Muscle of back (tissue), 11 donors: ENCODE results near the gene GP1BB. TPM values are rescaled to one million over a fixed set of nuclear protein-coding genes. Genes with fewer than 3 reads are reported as not detected.
A peak's percentile ranks its signal among the peaks of the same experiment; 100 is the strongest.

Source experiments
- DNase-seq, 3 donors: peaks; one replicate each; pipeline versions ENCODE4 v3.0.0 to v3.0.0-alpha.2; 2013
- polyA plus RNA-seq, 10 donors: library from polyadenylated mRNA; unstranded; fragments of 120-200 nt; gene quantifications; one replicate each; pipeline ENCODE4 v1.2.1, GENCODE V29; 2013; ENCODE audit not compliant: insufficient read length in 10 of 10

The GP1BB gene
- polyA plus RNA-seq, 10 donors, result 4.2 to 15.9 (median 12.4) TPM

DNA sequence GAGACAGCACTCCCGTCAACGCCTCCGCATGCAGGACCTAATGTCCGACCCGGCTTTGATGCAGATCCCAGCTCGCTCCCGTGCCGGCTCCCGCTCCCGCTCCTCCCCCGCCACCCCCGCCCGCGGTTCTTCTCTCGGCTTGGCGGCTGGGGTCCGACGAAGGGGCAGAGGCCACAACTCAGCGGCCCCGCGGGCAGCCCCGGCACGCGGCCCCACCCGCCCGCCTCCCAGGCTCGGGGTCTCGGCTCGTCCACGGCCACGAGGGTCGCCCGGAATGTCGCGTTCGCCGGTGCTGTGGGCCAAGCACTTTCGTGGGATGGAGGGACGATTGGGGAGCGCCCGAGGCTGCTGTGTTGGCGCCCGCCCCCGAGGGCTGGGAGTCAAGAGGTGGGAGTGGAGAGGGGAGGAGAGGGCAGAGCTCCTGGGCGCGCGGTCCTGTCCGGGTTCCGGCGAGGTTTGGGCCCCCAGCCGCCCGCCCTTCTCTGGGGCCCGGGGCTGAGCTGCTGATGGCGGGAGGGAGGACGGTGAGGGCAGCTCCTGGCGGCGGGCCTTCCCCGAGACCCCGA lies 31.9 kb downstream of the GP1BB start:
- DNase-seq, result no peak

- DNase-seq, result no peak
Observed at GRCh38 chr22:19755722-19756287, 32.5 kb downstream of the GP1BB start.

DNA sequence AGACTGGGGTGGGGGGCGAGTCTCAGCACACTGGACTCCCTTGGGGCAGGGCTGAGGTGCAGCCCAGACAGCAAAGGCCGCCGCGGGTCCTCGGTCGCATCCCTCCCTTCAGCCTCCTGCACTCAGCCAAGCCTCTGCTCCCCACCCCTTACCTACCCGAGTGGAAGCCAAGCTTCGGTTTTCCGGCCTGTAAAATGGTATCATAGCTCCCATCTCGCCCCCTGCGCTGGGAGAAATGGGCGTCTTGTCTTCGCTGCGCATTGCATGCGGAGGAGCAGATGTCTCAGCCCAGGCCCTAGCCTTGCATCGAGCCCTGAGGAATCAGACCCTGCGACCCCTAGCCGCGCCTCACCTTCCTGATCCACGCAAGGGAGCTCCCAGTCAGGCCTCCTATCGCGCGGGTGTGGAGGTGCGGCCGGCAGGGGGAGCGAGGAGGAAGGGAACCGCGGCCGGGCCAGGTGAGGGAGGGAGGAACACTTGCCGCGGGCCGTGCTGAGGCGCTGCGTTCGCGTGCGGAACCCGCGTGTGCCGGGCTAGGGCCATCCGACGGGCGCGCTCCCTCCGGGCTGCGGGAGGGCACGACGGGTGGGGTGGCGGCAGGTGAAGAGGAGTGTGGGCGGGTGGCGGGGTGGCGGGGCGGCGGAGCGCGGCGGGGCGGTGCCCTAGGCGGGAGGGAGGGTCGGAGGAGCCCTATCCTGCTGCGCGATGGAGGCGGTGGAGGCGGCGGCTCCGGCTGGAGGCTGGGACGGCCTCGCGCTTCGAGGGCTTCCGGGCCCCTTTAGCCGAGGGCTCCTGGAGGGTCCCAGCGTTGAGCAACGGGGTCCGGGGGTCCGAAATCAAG lies 33.2 kb downstream of the GP1BB start:
- DNase-seq, result no peak

GRCh38 chr22:19757140-19757984 lies 34.0 kb downstream of the GP1BB start:
- no peak for DNase-seq

DNA sequence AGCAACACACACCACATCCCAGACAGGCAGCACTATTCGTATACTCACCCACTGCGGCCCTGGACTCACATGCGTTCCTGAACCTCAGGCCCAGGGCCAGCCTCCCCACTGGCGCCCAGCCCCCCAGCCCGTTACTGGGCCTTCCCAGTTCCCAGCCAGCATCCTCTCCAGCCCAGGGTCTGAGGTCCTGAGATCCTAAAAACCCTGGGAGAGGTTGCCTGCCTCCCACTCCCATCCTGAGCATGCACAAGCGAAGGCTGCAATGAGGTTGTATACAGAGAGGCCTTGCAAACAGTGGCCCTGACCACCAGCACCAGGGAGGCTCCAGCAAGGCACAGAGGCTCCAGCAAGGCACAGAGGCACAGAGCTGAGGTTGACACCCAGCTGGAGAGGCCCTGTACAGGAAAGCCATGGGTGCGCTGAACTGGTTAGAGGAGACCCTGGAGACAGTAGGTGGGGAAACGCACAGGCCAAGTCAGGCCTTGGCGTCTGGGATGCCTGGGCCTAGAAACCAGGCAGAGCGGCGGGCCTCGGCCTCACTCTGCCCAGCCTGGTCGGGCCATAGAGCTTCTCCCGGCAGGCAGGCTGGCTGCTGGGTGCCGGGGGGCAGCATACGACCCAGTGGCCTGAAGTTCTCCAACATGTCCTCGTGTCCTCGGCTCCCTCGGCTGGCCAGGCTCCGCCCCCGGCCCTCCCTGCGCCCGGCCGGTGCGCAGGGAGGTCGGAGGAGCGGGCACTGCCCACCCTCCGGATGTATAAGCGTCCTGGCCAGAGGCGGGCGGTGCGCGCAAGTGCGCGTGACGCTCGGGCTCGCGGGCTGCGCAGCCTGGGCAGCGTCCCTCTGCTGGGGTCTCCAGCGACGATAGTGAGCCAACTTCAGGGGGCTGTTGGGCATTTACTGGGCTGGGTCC lies 34.9 kb downstream of the GP1BB start:
- no peak for DNase-seq

GRCh38 chr22:19758896-19759426 lies 35.6 kb downstream of the GP1BB start:
- no peak for DNase-seq

GRCh38 chr22:19759427-19760057 lies 36.2 kb downstream of the GP1BB start:
- DNase-seq, result peak in 1 of 3 donors; percentile 52

DNA sequence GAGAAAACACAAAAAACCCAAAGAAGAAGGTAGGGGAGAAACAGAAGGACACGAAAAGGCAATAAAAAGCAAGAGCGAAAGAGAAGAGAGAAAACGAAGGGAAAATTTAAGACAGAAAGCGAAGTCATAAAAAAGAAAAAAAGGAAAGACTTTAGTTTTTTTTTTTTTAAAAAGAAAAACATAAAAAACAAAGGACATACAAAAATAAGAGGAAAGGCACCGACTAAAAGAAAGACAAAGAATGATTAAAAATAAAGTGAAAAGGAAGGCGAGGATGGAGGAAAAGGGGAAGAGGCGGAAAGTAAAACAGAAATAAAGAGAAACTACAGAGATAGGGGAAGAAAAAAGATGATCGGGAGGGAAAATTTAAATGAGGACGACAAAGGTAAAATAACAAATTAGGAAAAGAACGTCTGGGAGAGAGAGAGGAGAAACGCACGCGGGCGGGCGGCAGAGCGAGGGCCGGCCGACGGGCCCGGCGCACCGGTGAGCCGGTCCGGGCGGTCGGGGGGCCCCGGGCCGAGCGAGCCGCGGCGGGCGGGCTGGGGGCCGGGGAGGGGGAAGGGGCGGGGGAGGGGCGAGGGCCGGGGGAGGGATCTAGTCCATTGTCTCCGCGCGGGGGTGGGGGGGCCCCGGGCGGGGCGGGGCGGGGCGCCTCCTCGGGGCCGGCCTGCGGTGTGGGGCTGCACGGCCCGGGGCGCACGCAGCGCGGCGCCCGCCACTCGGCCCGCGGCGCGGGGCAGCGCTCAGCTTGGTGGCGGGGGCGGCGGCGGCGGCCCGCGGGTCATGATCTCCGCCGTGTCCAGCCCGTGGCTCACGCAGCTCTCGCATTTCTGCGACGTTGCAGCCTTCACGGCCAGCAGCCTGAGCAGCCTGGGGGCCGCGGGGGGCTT lies 37.0 kb downstream of the GP1BB start, which contains the start of gene TBX1:
Gene TBX1, plus strand, starts transcription at position 721 of the 893 bp plus-strand sequence. Its CDS starts 66 bp downstream, at position 787.
- no peak for DNase-seq

- no peak for DNase-seq
Observed at GRCh38 chr22:19760951-19761724, 37.8 kb downstream of the GP1BB start.

DNA sequence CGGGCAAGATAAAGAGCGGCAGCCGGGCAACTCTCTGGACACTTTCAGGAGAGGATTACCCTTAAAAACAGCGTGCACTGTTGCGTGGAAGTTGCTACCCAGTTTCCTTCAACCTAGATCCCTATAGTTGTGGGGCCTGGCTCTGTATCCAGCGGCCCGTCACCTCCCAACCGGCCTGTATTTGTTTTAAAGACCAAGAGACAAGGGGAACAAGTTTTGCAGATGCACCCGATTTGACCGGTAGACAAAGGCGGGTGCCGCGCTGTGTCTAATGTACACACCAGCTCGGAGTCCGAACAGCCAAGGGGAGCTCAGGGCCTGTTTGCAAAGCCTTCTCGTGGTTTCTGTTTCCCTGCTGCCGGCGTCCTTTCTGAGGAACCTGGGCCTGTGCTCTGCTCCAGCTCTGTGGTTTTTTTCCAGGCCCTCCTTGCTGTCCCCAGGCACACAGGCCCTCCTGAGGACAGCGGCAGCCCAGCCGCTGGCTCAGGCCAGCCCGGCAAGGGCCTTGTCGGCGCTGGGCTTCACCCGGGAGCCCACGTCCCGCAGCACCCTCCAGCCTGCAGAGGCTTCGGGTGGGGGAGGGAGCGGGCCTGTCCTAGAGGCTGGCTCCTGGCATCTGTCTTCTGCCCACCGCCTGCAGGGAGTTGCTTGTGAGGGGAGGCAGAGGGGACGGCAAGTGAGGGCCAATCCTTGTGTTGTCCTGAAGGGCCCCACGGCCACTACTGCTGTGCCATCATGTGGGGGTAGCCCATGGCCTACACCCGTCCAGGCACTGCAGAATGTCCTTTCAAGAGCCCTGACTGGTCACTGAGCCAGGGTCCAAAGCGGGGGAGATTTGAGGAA lies 38.6 kb downstream of the GP1BB start:
- DNase-seq, result no peak

- no peak for DNase-seq
Observed at GRCh38 chr22:19762568-19763457, 39.5 kb downstream of the GP1BB start.

GRCh38 chr22:19763458-19764298 lies 40.3 kb downstream of the GP1BB start:
- no peak for DNase-seq

DNA sequence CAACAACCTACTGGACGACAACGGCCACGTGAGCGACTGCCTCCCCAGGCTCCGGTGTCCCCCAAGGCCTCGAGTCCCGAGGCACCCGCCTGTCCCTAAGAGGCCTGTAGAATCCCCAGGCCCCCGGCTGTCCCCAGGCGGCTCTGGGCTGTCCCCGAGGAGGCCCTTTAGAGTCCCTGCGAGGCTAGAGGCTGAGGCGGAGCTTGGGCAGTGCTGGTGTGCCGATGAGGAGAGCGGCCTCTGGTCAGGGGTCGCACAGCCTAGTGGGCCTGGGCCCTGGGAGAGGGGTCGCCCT lies 40.9 kb downstream of the GP1BB start:
- no peak for DNase-seq

DNA sequence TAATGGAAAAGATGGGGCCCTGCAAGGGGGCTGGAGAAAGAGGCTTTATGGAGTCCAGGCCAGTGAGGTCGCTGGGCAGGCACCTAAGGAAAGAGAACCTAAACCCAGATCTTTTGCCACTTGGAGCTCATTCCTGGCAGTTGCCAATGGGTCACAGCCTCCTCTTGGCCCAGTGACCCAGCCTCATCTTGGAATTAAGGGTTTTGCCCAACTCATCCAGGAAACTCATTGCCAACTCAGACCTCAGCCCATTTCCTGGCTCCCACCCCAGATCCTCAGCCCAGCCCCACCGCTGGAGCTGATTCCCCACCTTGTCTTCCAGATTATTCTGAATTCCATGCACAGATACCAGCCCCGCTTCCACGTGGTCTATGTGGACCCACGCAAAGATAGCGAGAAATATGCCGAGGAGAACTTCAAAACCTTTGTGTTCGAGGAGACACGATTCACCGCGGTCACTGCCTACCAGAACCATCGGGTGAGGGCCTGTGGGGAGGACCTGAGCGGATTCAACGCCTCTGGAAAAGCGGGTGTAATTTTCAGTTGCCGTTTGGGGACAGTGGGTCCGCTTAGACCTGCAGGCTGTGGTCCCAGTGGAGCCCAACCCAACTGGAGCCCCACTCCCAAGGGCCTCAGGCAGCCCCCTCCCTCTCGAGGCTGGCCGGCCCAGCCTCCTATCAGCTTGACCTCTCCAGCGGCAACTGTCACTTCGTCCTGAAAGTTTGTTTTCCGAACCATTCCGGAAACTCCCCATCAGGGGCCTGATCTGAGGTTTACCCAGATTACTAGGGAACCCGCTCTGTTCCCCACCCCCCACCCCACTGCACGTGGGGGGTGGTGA lies 41.5 kb downstream of the GP1BB start:
- no peak for DNase-seq
